ENCODE measurements around the gene MKNK2.

GRCh38 chr19:2096480-2097202, 45.6 kb upstream of the MKNK2 start, which contains the start of gene IZUMO4:
- TF ChIP-seq POLR2A (IDR thresholded peaks at IDR 0.05; ENCODE audit: low read length): no peak
- TF ChIP-seq GATA1 (IDR thresholded peaks at IDR 0.05; ENCODE audit: low read depth, low read length): no peak
